NCI-H226 (cell line): ENCODE data around the gene ISLR.

Experiments used
- DNase-seq: peaks from one replicate; pipeline ENCODE4 v3.0.0-alpha.2; 2015

ISLR gene, protein sequence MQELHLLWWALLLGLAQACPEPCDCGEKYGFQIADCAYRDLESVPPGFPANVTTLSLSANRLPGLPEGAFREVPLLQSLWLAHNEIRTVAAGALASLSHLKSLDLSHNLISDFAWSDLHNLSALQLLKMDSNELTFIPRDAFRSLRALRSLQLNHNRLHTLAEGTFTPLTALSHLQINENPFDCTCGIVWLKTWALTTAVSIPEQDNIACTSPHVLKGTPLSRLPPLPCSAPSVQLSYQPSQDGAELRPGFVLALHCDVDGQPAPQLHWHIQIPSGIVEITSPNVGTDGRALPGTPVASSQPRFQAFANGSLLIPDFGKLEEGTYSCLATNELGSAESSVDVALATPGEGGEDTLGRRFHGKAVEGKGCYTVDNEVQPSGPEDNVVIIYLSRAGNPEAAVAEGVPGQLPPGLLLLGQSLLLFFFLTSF

DNA sequence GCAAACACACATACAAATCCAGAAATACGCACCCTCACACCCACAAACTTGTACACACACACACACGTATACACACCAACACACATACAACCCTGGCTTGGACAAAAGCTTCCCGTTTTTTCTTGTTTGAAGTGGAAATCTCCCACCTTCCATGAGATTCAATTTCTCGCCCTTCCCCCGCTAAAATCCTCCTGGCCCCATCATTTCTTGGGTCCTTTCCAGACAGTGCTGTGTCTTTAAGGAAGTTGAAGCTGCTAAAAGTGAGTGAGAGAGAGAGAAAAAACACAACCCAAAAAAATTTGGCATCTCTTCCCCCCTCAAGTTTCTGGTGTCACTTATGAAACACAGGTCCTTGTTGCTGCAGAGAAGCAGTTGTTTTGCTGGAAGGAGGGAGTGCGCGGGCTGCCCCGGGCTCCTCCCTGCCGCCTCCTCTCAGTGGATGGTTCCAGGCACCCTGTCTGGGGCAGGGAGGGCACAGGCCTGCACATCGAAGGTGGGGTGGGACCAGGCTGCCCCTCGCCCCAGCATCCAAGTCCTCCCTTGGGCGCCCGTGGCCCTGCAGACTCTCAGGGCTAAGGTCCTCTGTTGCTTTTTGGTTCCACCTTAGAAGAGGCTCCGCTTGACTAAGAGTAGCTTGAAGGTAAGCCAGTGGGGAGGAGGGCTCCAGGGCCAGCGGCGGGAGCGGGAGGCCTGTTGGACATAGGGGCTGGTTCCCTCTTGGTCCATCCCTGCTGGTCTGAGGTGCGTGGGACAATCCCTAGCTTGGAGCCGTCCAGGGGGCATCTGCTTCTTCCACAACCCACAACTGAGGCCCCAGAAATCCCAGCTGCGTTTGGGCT, at the start of gene ISLR:
Gene ISLR (plus strand): TSS at position 331 of the 839 bp plus-strand sequence. CDS start 1,149 bp downstream, outside the sequence.
- DNase-seq, result no peak

DNA sequence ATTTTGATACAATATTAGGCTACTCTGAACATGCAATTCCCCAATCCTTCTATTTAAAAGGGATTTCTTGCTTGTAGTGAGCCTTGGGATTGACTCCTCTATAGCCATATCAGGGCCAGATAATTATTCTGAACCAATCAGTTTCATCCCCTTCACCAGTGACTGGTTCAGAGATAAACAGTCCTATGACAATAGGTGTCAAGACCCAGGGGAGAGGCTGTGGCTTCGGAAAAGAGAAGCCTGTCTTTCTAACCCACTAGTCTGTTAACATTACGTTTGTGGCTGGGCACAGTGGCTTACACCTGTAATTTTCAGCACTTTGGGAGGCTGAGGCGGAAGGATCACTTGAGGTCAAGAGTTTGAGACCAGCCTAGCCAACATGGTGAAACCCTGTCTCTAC, 49.3 kb upstream of the ISLR start:
- no peak for DNase-seq

DNA sequence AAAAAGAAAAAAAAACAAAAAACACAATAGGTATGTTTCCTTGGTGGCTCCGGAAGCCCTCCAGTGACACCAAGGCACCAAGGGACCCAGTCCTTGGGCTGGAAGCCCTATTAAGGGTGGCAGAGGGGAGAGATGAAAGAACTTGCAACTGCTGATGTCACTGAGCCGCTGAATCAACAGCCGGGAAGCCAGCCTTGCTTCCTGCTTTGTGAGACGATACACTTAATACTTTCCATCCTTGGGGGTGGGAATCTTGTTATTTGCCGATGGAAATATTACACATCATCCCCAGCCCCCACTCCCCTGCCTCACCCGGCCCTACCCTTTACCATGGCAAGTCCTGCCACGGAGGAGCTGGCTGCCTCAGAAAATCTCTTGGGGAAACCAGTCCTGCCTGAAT, 48.8 kb upstream of the ISLR start:
- DNase-seq, result no peak

DNA sequence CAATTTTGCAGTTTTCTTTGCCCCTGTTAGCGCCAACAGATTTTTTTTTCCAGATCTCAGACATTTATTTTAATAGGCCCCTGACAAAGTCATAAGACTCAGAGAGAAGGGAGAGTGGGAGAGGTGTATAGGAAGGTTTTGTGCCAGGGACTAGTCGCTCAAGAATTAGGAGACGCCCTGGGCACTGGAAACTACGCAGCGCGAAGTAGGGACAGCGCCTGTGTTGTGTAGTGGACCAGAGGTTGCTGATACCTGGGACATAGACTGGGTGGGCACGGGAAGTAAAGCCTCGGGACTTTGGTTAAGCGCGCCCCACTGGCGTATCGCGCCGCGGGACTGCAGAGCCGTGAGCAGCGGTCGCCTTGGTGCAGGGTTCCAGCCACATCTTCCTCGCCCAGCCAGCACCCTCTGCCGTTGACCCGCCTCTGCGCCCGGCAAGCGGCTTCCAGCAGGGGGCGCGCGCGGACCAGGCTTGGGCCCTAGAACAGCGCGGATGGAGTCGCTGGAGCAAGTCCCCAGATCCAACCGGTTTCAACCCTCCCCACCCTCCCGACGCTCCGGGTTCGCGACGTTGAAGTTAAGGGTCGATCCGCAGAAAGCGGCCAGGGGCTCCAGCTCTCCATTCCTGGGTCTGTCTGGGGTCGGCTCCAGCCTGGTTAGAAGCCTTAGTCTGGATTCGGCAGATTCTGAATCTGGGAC, 46.1 kb upstream of the ISLR start:
- DNase-seq, result peak; percentile 83

DNA sequence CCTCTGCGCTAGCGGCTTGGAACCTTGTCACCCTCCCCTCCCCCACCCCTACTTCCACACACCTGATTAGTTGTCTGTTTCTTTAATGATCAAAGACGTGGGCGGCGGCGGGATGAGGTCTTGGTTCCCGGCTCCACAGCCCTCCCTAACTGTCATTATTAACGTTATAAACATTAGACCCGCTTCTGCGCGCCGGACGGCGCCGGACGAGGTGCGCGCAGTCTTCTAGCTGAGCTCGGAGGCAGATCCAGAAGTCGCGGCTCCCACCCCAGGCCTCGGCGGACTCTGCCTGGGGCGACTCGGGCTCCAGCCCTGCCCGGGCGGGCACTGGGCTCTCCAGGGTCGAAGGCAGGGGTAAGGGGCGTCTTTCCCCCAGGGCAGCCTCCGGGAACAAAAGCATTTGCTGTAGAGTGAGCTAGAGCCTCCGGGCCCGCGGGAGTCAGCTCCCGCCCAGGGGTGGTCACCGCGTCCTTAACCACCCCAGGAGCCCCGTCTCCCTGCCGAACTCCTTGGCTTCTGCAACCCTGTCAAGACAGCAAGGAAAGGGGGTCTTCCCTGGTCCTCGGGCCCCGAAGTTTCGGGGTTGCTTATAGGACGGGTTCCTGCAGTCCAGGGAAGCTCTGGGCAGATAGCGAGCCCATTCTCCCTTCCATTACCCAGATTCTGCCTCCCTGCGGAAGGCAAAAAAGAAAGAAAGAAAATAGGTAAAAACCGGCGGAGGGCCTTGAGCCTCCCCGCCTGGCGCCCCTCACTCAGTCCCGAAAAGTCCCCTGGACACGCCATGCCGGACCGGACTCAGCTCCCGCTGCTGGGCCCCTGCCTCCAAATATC, 45.3 kb upstream of the ISLR start:
- DNase-seq, result peak; percentile 21

DNA sequence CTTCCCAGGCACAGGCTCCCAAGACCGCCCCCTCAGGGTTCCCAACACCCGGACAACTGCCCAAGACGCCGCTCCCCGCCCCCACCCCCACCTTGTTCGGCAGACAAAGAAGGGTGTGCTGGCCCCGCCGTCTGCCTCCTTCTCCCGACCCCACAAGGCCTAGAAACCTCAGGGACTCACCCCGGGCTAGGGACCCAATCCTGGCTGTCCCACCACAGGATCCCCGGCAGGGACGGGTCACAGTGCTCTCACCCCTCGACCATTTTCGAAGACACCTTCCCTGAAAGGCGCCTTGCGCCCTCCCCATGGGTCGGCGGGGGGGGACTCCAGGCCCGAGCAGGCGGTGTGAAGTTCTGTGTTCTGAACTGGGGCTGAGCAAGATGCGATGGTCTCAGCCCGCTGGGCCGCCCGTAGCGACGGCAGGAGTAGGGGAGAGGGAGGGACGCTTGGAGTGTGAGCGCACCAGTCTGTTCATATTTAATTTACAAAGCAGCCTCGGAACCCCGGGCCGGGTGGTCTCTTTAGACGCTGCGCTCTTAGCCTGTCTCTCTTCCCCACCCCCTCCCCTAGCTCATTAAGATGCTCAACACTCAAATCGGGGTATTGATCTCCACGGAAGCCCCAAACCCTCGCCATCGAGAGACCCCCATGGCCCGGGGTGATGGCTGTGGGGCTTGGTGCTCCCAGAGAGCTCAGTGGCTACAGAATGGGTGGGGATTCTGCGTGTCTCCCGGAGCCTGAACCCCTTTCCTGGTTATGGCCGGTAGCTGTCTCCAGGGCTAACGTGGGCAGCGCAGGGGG, 44.5 kb upstream of the ISLR start:
- DNase-seq, result no peak

DNA sequence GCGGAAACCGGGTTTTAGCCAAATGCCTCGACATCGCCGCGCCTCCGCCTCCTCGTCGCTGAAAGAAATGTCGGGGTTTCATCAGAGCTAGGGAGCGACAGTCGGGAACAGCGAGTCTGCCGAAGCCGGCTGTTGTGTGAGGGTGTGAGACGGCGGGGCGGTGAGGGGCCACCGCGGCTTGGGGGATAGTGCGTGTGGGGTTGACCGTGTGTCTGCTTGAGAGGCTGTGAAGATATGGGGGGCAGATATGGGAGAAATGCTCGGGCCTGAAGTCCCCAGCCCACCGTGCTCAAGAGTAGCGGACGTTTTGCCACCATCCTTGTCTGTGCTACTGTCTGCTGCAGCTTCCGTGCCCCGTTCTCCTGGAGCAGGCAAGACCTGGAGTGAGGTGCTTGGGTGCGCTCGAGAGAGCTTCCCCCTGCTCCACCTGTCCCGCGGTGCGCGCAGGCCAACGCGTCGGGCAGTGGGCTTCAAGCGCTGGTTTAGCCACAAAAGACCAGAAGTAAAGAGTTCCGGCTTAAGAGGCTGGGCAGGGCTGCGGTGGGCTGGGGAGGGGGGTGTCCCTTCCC, 43.8 kb upstream of the ISLR start:
- DNase-seq, result no peak

DNA sequence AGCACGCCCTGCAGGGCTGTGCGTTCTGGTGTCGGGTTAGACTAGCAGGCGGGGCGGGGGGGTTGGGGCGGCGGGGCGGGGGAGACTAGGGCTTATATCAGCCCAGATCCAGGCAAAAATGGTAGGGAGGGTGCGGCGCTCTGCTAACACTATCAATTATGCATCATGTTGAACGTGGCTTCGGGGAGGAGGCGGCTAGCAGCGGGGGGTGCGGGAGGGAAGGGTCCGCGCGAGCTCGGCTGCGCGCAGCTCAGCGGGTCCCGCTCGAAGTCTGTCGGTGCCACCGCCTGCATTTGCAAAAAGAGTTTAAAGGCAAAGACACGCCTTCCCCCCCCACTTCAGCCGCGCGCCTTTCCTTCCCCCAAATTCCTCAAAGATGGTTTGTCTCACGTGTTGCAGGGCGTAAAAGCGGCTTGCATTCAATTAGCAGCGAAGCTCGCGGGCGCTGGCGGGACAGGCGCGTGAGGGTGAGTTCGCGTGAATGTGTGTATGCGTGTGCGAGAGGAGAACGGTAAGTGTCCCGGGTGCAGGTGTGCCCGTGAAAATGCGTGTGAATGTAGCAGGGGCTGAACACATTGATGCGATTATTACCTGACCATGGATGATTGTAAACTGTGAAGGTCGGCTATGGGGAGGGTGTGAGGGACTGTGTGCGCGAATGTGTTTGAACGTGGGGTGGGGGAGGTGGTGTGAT, 43.2 kb upstream of the ISLR start, which contains the start of gene ISLR2:
Gene ISLR2 (plus strand): TSS at position 432 of the 694 bp plus-strand sequence. CDS start 2,169 bp downstream, outside the sequence.
- no peak for DNase-seq

DNA sequence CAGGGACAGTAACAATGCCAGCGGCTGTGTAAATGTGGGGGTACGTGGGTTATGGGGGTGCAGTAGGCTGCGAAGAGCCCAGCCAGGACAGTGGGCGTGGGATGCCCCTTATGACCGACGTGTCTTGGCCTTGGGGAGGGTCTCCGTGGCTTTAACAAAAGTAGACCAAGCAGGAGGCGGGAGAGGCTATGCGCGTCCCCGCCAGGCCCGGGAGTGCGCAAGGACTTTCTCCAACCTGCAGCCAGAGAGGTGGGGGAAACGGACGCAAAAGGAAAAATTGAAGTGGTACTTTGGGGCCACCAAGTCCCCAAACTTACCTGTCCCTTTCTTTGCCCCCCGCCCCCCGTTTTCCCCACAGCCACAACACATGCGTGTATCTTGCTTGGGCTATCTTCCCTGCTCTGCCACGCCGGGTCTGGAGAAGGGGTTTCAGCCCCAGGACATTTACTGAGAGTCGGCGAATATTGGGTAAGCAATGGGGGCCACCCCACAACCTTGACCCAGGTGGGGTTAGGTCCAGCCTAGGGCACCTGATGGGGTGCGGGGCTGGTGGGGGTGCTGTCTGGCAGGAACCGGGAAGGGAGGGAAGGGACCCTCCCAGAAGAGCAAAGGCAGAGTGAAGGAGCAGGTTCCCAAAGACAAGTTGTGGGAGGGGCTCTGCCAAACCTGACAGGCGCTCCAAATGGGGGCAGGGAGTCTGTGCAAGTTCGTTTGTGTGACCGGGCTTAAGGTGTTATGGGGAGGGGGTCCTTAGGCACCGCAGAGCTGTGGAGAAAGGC, 42.5 kb upstream of the ISLR start:
- no peak for DNase-seq

DNA sequence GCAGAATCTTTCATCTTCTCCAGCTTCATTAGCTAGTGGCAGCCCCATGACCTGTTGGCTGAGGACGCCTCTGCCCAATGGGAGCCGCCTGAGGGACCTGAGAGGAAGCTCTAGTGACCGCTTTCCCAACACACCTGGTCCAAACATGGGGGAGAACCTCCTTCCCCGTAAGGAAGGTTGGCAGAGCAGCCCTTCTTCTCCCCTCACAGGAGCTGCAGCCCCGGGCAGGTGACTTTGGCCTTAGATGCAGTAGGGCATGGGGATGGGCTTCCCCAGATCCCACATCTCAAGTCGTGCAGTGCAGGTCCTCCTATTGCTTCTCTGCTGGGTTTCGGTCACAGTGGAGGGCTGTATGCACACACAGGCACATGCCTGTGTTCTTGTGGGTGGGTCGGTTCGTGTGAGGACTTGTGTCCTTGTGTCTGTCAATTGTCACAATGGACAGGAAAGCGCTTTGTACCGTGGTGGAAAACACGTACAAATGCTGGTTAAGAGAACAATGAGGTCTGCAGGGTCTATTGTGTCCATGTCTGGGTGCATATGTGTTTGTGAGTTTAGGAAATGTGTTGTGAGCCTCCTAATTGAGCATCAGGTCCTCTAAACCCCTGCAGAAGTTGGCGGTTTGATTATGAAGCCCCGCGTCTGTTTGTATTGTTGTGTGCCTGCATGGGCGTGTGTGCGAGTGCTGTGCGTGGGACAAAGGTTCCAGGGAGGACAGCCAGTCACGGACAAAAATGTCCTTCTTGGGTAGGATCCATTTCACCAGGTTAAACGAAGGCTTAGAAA, 41.7 kb upstream of the ISLR start:
- DNase-seq, result no peak

DNA sequence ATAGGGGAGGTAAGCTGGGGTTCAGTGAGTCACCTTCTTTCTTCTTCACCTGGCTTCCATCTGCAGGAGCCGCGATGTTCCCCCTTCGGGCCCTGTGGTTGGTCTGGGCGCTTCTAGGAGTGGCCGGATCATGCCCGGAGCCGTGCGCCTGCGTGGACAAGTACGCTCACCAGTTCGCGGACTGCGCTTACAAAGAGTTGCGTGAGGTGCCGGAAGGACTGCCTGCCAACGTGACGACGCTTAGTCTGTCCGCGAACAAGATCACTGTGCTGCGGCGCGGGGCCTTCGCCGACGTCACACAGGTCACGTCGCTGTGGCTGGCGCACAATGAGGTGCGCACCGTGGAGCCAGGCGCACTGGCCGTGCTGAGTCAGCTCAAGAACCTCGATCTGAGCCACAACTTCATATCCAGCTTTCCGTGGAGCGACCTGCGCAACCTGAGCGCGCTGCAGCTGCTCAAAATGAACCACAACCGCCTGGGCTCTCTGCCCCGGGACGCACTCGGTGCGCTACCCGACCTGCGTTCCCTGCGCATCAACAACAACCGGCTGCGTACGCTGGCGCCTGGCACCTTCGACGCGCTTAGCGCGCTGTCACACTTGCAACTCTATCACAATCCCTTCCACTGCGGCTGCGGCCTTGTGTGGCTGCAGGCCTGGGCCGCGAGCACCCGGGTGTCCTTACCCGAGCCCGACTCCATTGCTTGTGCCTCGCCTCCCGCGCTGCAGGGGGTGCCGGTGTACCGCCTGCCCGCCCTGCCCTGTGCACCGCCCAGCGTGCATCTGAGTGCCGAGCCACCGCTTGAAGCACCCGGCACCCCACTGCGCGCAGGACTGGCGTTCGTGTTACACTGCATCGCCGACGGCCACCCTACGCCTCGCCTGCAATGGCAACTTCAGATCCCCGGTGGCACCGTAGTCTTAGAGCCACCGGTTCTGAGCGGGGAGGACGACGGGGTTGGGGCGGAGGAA, 40.5 kb upstream of the ISLR start:
- DNase-seq, result no peak

DNA sequence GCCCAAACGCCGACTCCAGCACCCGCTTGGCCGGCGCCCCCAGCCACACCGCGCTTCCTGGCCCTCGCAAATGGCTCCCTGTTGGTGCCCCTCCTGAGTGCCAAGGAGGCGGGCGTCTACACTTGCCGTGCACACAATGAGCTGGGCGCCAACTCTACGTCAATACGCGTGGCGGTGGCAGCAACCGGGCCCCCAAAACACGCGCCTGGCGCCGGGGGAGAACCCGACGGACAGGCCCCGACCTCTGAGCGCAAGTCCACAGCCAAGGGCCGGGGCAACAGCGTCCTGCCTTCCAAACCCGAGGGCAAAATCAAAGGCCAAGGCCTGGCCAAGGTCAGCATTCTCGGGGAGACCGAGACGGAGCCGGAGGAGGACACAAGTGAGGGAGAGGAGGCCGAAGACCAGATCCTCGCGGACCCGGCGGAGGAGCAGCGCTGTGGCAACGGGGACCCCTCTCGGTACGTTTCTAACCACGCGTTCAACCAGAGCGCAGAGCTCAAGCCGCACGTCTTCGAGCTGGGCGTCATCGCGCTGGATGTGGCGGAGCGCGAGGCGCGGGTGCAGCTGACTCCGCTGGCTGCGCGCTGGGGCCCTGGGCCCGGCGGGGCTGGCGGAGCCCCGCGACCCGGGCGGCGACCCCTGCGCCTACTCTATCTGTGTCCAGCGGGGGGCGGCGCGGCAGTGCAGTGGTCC, 39.7 kb upstream of the ISLR start:
- DNase-seq, result no peak

DNA sequence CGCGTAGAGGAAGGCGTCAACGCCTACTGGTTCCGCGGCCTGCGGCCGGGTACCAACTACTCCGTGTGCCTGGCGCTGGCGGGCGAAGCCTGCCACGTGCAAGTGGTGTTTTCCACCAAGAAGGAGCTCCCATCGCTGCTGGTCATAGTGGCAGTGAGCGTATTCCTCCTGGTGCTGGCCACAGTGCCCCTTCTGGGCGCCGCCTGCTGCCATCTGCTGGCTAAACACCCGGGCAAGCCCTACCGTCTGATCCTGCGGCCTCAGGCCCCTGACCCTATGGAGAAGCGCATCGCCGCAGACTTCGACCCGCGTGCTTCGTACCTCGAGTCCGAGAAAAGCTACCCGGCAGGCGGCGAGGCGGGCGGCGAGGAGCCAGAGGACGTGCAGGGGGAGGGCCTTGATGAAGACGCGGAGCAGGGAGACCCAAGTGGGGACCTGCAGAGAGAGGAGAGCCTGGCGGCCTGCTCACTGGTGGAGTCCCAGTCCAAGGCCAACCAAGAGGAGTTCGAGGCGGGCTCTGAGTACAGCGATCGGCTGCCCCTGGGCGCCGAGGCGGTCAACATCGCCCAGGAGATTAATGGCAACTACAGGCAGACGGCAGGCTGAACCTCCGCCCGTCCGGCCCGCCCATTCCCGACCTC, 39.0 kb upstream of the ISLR start:
- no peak for DNase-seq

DNA sequence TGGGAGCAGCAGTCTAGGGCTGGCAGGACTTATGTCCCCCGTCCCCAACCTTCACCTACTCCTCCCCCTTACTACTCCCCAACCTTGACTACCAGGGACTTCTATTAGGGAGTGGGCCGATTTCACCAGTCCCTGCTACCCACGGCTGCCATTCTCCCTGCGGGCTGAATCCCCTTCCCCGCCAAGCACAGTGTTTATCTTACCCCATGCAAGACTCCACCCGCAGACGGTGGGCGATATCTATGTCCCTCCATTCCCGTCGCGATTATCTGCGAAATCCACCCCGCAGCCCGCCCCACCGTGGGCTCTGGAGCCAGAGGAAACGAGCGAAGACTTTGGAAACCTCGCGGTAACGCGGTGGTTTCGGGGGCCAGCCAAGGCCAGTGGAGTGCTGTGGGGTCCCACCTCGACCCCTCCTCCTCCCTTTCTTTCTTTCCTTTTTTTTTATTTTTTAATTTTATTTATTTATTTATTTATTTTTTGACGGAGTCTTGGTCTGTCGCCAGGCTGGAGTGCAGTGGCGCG, 38.4 kb upstream of the ISLR start:
- no peak for DNase-seq

DNA sequence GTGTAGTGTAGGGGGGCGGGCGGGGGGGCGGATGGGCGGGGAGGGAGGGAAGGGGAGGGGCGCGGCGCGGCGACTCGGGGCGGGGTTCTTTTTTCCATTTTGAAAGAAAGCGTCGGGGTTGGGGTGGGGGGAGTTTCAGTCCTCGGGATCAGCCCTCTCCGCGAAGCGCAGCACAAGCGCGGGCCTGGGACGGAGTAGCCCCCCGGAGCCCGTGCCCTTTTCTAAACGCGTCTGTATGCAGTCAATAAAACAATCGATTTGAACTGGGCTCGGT, 37.0 kb upstream of the ISLR start:
- no peak for DNase-seq

DNA sequence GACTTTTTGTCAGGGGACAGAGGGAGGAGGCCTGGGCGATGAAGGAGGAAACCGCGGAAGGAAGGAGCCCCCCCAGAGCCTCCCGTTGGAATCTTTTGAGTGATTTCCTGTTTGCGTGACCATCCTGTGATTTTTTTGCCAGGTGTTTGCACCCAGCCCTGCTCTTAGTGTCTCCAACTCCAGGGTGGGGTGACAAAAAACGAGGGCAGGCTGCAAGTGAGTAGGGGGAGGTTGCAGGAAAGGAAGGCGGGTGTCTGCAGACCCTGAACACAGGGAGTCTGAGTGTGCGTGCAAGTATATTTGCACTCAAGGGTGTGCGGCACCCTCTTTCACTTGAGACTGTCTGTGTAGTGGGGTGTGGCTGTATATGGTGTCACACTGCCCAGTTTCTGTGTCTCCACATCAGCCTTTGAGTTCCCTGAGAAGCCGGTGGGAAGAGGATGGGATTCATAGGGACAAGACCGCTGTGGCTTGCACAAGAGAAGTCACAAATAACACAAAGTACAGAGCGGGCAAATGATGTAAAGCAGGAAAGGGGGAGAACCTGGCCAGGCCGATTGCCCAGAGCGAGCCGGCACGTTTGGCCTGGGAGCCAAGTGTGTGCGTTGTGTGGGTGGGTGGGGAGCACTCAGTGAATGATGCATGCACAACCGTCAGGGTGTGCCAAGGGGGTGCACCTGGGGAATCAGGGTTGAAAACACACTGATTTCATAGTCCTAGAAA, 36.5 kb upstream of the ISLR start:
- DNase-seq, result no peak
